ELR (cell line): Measurements from ENCODE around the gene USF1.
"Not testable (repeated sequence)": the region's sequence is repeated elsewhere in the genome, so short reads cannot be mapped to it uniquely, and the experiment has no call there.

ENCODE experiments used
- DNase-seq: peaks from one replicate; pipeline ENCODE4 v3.0.0-alpha.2; 2015; ENCODE audit warnings: low read depth

USF1 gene

GRCh38 chr1:161079436-161080110 is 33.8 kb upstream of the USF1 start:
- no peak for DNase-seq

GRCh38 chr1:161077426-161077825 is 31.6 kb upstream of the USF1 start:
- DNase-seq: no peak

DNA sequence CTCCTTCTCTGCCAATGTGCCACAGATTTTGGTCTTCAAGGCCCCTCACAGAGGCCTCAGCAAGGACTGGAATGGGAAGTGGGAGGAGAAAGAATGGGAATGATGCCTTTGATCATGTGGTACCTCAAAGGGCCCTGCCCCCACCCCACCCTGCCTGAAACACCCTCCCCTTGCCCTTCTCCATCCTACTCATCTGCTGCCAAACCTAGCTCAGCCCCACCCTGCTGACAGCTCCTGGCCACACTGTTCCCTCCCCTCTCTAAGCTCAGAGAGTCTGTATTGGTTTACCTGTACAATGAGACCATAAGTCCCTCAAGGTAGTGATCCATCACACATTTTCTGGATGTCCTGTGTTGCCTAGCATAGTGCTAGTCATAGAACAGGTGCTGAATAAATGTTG is 30.6 kb upstream of the USF1 start:
- no peak for DNase-seq

DNA sequence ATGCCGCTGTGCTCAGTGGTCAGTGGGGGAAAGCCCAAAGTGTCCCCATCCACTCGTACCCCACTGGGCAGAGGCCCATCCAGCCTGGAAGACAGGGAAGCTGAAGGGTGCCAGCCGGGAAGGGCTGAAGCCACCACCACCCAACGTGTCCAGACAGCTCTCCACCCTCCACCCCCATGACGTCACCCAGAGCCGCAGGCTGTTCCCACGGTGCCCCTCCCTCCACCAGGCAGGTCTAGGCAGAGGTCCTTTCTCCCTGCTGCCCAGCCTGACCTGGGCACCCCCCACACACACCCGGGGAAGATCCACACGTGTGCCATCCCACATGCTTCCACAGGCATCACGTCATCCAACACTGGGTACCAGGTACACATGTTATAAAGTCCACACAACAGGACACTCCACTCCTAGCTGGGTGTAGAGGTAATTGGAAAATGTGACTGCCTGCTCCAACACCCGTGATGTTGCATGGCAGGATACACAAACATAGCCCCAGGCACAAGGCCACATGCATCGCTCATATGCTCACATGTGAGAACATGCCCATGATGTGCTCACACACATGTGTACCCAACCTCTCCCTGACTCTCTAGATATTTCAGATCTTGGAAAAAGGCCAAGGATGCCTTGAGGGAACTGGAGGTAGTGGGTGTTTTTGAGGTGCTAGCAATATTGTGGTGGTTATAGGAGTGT is 29.0 kb upstream of the USF1 start:
- no peak for DNase-seq

DNA sequence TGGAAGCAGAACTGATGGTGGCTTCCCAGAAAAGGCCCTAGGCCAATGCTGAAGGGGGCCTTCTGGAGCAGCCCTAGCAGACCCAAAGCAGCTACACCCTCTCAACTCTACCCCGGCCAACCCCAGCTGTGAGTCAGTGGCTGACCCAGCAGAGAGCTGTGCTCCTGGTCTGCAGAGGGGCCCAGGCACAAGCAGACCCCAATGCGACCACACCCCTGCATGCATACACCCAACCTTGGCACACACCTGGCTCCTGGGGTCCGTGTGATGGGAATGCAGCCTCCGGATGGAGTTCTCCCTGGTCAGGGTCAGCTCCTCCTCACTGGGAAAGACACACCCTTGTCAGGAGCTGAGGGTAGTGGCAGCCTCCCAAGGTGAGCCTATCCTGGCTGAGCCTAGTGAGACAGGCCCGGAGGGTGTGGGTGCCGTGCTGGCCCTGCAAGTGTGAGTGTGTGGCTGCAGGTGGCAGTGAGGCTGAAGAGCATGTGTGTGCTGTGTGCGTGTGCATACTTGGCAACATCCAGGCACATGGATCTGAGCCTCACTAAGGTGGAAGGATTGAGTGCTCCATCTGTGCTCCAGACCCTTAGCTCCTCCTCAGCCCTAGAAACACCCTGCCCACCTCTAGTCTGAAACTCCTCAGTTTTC is 27.8 kb upstream of the USF1 start:
- DNase-seq: no peak

GRCh38 chr1:161072751-161073449 is 27.1 kb upstream of the USF1 start:
- DNase-seq: no peak

DNA sequence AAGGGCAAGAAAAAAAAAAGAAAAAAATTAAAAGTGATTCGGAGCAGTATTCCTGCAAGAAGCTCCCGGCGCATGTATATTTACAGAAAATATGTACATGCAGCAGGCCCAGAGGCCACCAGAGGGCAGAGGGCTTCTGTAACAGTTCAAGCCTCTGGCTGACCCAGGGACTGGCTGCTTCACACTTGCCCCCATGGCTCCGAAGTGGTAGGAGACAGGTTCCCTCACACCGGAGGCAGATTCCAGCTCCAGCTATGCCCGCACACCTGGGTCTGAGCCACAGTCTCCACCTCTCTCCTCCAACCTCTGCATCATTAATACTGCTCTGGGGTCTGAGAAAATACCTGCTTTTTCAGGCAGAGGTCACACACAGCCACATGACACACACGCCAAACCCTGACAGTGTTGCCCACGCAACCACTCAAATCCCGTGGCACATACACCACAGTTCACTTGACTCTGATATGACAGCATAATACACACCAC is 26.2 kb upstream of the USF1 start:
- DNase-seq: peak; percentile 69

DNA sequence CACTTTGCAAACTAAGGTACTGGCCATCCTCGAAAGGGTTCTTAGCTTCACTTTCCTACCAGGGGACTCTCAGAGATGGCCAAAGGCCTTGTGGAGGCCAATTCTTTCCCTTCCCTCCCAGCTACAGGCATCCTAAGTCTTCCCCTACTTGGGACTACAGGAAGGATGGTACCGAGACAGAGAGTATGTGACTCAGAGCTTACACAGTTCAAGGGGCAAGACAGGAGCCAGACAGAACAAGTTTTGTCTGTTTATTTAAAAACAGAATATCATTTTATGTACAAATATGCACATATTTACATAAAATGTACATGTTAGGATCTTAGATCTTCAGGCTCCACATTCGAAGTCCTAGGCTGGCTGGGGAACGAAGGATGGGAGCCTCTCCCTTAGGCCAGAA is 25.0 kb upstream of the USF1 start:
- DNase-seq: peak; percentile 54

DNA sequence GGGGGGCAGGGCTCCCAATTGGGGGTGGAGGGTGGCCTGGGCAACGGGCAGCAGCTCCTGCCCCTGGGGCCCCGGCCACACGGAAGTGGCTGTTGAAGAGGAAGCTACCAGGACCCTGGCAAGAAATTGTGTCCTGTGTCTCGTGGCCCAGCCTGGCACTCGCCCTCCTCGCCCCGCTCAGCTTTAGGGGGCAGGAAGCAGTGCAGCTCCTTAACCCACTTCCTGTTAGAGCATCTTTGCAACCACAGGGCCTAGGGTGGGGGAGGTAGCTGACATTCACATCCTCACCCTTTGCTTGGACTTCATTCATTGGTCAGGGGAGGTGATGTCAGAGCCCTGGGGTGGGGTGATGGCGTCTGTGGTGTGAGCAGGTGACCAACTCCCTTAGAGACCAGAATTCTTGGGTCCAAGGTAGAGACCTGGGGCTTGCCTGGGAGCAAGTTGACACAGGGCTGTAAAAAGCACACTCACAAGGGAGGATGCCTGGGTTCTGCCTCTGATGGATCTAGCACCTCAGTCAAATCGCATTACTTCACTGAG is 24.0 kb upstream of the USF1 start, which contains the start of gene ARHGAP30:
Gene ARHGAP30 (minus strand): TSS at position 161 of the 540 bp plus-strand sequence. CDS start 267 bp downstream, outside the sequence.
- DNase-seq: no peak

DNA sequence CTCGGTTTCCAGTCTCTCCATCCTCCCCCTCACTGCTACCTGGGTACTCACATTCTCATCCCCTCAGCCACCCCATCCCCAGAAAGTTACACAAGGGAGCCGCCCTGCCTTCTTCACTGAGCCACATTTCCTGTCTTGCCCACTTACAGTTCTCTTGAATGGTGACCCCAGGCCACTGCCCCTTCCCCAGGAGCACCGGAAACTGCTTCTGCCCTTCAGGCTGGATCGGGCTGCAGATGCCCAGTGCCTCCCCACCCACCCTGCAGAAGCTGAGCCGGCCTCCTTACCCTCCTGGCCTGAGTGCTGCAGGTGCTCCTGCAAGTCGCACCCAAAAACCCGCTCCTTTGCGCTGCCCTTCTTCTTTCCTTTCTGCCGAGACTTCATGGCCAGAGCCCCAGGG is 23.5 kb upstream of the USF1 start:
- no peak for DNase-seq

GRCh38 chr1:161068306-161069234 is 22.8 kb upstream of the USF1 start:
- DNase-seq: no peak

GRCh38 chr1:161066694-161067093 is 20.9 kb upstream of the USF1 start:
- no peak for DNase-seq

GRCh38 chr1:161065681-161066080 is 19.9 kb upstream of the USF1 start:
- DNase-seq: not testable (repeated sequence)

- DNase-seq: not testable (repeated sequence)
These were observed 18.2 kb upstream of the USF1 start for GRCh38 chr1:161063936-161064335.

DNA sequence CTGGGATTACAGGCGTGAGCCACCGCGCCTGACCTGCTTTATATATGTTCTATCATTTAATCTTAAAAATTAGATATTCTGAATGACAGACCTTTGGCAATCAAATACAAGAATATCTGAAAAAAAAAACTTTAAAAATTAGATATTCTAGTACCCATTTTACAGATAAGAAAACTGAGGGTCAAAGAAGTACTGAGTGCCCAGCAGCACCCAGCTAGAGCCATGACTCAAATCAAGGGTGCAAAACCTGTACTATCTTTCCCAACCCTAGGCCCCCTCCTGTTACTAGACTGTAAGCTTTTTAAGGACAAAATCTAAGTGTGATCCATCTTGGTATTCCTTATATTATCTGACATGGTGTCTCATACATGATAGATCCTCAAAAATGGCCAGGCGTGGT is 15.6 kb upstream of the USF1 start:
- no peak for DNase-seq

- no peak for DNase-seq
These were observed 13.5 kb upstream of the USF1 start for GRCh38 chr1:161059293-161059692.

- no peak for DNase-seq
These were observed 9.0 kb upstream of the USF1 start for GRCh38 chr1:161054805-161055204.

GRCh38 chr1:161054232-161054631 is 8.5 kb upstream of the USF1 start:
- no peak for DNase-seq

GRCh38 chr1:161052899-161053298 is 7.1 kb upstream of the USF1 start:
- DNase-seq: peak; percentile 50

DNA sequence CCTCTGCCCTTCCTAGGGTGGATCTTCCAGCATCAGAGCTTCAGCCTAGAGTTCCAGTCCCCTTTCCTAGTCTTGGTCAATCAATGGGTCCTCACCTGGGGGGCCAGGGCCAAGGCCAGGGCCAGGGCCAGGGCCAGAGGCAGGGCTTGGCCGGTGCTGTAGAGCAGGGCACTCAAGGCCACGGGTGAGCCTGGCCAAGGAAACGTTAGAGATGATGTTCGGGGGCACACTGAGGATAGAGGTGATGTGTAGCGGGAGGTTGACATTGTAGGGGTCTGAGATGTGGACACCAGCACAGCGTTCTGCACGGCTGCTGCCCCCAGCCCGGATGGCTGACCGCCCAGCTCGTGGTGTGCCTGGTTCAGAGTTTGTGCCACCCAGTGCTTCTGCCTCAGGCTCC is 5.4 kb upstream of the USF1 start:
- no peak for DNase-seq
